Activated T-cell treated with anti-CD3 and anti-CD28 coated beads for 1 hour (primary cell): ENCODE data around the gene KCNMB2.
"Not testable (repeated sequence)": the region's sequence is repeated elsewhere in the genome, so short reads cannot be mapped to it uniquely, and the experiment has no call there.

ENCODE experiments used
- DNase-seq: peaks from one replicate; pipeline ENCODE4 v3.0.0-alpha.2; 2020; ENCODE audit warnings: low read depth

The KCNMB2 gene

GRCh38 chr3:178536211-178537079, at the start of gene KCNMB2:
Gene KCNMB2 (plus strand): TSS chr3:178536436.
- no peak for DNase-seq

GRCh38 chr3:178486903-178487302, 49.3 kb upstream of the KCNMB2 start:
- no peak for DNase-seq

- DNase-seq = no peak
These were observed 48.5 kb upstream of the KCNMB2 start for GRCh38 chr3:178487752-178488151.

GRCh38 chr3:178491751-178492150, 44.5 kb upstream of the KCNMB2 start:
- DNase-seq = no peak

GRCh38 chr3:178492491-178492890, 43.7 kb upstream of the KCNMB2 start:
- no peak for DNase-seq

GRCh38 chr3:178494386-178494785, 41.9 kb upstream of the KCNMB2 start:
- no peak for DNase-seq

- DNase-seq = no peak
These were observed 39.3 kb upstream of the KCNMB2 start for GRCh38 chr3:178496911-178497310.

GRCh38 chr3:178498871-178499270, 37.4 kb upstream of the KCNMB2 start:
- no peak for DNase-seq

GRCh38 chr3:178500631-178501030, 35.6 kb upstream of the KCNMB2 start:
- no peak for DNase-seq

- no peak for DNase-seq
These were observed 32.1 kb upstream of the KCNMB2 start for GRCh38 chr3:178504128-178504527.

GRCh38 chr3:178505832-178506231, 30.4 kb upstream of the KCNMB2 start:
- no peak for DNase-seq

GRCh38 chr3:178507507-178508442, 28.5 kb upstream of the KCNMB2 start:
- no peak for DNase-seq

- no peak for DNase-seq
These were observed 27.8 kb upstream of the KCNMB2 start for GRCh38 chr3:178508443-178508825.

- no peak for DNase-seq
These were observed 25.7 kb upstream of the KCNMB2 start for GRCh38 chr3:178510496-178510895.

GRCh38 chr3:178512647-178513046, 23.6 kb upstream of the KCNMB2 start:
- DNase-seq = no peak

- DNase-seq = no peak
These were observed 22.5 kb upstream of the KCNMB2 start for GRCh38 chr3:178513546-178514380.

- DNase-seq = no peak
These were observed 21.8 kb upstream of the KCNMB2 start for GRCh38 chr3:178514401-178514800.

GRCh38 chr3:178515076-178515744, 21.0 kb upstream of the KCNMB2 start:
- DNase-seq = not testable (repeated sequence)

- no peak for DNase-seq
These were observed 18.4 kb upstream of the KCNMB2 start for GRCh38 chr3:178517665-178518334.

GRCh38 chr3:178518660-178519396, 17.4 kb upstream of the KCNMB2 start:
- DNase-seq = no peak
